Upper lobe of left lung (tissue), 4 donors: Measurements from ENCODE around the gene GFI1B.

Experiments used
- CTCF ChIP-seq, 6 experiments: fragments of 450-650 bp in 4 of 6; fragments of 200-600 bp in 2 of 6; sonication (generic) in 2 of 6; IDR thresholded peaks; one replicate each; pipeline ENCODE4 v1.5.1; 2016 to 2019; ENCODE audit warnings: antibody characterized with exemption in 6 of 6
- POLR2A ChIP-seq, 4 donors: fragments of 450-650 bp; IDR thresholded peaks; one replicate each; pipeline ENCODE4 v1.5.1; 2016 to 2017; ENCODE audit warnings: antibody characterized with exemption in 4 of 4, mild to moderate bottlenecking in 2 of 4
- POLR2AphosphoS5 ChIP-seq, 2 donors: sonication (generic); formaldehyde crosslinking; IDR thresholded peaks; one replicate each; pipeline ENCODE4 v1.5.1; 2017; ENCODE audit warnings: antibody characterized with exemption in 2 of 2

GRCh38 chr9:132978112-132978450 is 413 bp upstream of the GFI1B start:
- TF ChIP-seq CTCF (IDR thresholded peaks at IDR 0.05) (no peak), POLR2A (IDR thresholded peaks at IDR 0.05) (no peak), POLR2AphosphoS5 (IDR thresholded peaks at IDR 0.05) (no peak)
